ENCODE measurements around the gene HSDL1.
"Not testable (repeated sequence)": the region's sequence is repeated elsewhere in the genome, so short reads cannot be mapped to it uniquely, and the experiment has no call there.

GRCh38 chr16:84111949-84112348, 33.0 kb downstream of the HSDL1 start:
- TF ChIP-seq, protein P1, sequence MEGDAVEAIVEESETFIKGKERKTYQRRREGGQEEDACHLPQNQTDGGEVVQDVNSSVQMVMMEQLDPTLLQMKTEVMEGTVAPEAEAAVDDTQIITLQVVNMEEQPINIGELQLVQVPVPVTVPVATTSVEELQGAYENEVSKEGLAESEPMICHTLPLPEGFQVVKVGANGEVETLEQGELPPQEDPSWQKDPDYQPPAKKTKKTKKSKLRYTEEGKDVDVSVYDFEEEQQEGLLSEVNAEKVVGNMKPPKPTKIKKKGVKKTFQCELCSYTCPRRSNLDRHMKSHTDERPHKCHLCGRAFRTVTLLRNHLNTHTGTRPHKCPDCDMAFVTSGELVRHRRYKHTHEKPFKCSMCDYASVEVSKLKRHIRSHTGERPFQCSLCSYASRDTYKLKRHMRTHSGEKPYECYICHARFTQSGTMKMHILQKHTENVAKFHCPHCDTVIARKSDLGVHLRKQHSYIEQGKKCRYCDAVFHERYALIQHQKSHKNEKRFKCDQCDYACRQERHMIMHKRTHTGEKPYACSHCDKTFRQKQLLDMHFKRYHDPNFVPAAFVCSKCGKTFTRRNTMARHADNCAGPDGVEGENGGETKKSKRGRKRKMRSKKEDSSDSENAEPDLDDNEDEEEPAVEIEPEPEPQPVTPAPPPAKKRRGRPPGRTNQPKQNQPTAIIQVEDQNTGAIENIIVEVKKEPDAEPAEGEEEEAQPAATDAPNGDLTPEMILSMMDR (IDR thresholded peaks at IDR 0.05) = not testable (repeated sequence)
- TF ChIP-seq EP300 (IDR thresholded peaks at IDR 0.05) = not testable (repeated sequence)

All from tibial nerve (tissue), 4 donors.